SU-DHL-6 (cell line): ENCODE data around the gene ACAD10.

ENCODE experiments used
- CTCF ChIP-seq: fragments of 200-600 bp; sonication (generic); IDR thresholded peaks from one replicate; pipeline ENCODE4 v1.5.1; 2017; ENCODE audit warnings: antibody characterized with exemption, mild to moderate bottlenecking, low read length, moderate library complexity; ENCODE audit not compliant: insufficient read depth, poor library complexity, severe bottlenecking
- EZH2phosphoT487 ChIP-seq: fragments of 200-600 bp; sonication (generic), shearing (Covaris generic); conservative IDR thresholded peaks from 2 replicates; pipeline ENCODE4 v1.6.1; 2018; ENCODE audit warnings: mild to moderate bottlenecking, antibody characterized with exemption, low read length, moderate library complexity, mixed read lengths

GRCh38 chr12:111730420-111730819 is 44.6 kb downstream of the ACAD10 start:
- TF ChIP-seq CTCF (no peak), EZH2phosphoT487 (no peak)
